Colonic mucosa (tissue), 4 donors: Measurements from ENCODE around the gene ENTPD8. TPM values are rescaled to one million over a fixed set of nuclear protein-coding genes. Genes with fewer than 3 reads are reported as not detected.

ENCODE experiments used
- DNase-seq: peaks from one replicate; pipeline ENCODE4 v3.0.0-alpha.2; 2020
- H3K27ac ChIP-seq: fragments of 200-600 bp; one replicate; pipeline ENCODE4 v1.8.0; 2021
- H3K27me3 ChIP-seq: fragments of 200-600 bp; one replicate; pipeline ENCODE4 v1.8.0; 2021
- H3K36me3 ChIP-seq: fragments of 200-600 bp; one replicate; pipeline ENCODE4 v1.8.0; 2021
- H3K4me1 ChIP-seq: fragments of 200-600 bp; one replicate; pipeline ENCODE4 v1.8.0; 2021; ENCODE audit warnings: mild to moderate bottlenecking
- H3K4me3 ChIP-seq: fragments of 200-600 bp; one replicate; pipeline ENCODE4 v1.8.0; 2021
- H3K9ac ChIP-seq, 2 donors: one replicate each; pipeline ENCODE4 v1.7.0; 2013; ENCODE audit warnings: control low read depth in 2 of 2, low read depth in 2 of 2, low read length in 2 of 2
- H3K9me3 ChIP-seq: fragments of 200-600 bp; one replicate; pipeline ENCODE4 v1.8.0; 2021
- CTCF ChIP-seq: fragments of 200-600 bp; IDR thresholded peaks from one replicate; pipeline ENCODE4 v1.8.0; 2022; ENCODE audit warnings: antibody characterized with exemption, mild to moderate bottlenecking
- intact Hi-C: fragments of 100-400 bp; cut with DNase I; formaldehyde crosslinking; loops from one replicate; pipeline ENCODE4 v1.14.1; 2022
- total RNA-seq, 2 donors: library from RNA; stranded (reverse); fragmentation: NEBNext Ultra II Directional in 1 of 2; extraction: Animal tissue kit (Norgen Biotek cat#: 25700) in 1 of 2; gene quantifications; one replicate each; pipeline ENCODE4 v1.2.1, GENCODE V29; 2021
- donor health status: healthy.
- donor health status: DM: no; HTN: no; CAD: no.
- donor health status: DM: no; HTN: no; CAD: no.

Gene ENTPD8
- total RNA-seq, 2 donors from 2014 or later: 48.3 to 72.0 TPM

GRCh38 chr9:137406876-137407589 lies 34.1 kb downstream of the ENTPD8 start:
- peaks cover 21% of the 10 kb centered on the region for H3K4me1 ChIP-seq
- H3K36me3 ChIP-seq: no peaks in the 10 kb centered on the region
- no peaks in the 10 kb centered on the region for H3K9me3 ChIP-seq
- H3K27ac ChIP-seq: peak overlapping the region; percentile 23
- peak; percentile 76 for DNase-seq
- peak overlapping the region; percentile 34 for H3K4me3 ChIP-seq
- peak overlapping the region; percentile 63 to 87 for H3K9ac ChIP-seq
- peak; percentile 81 for TF ChIP-seq CTCF
- H3K27me3 ChIP-seq: no peaks in the 10 kb centered on the region
- intact Hi-C loops: loop anchor here (2.0 to 5.0 kb wide), 2 partner anchors 105 to 120 kb away; partner anchors contain the start of gene NRARP

GRCh38 chr9:137406085-137406760 lies 34.9 kb downstream of the ENTPD8 start:
- peak; percentile 65 for DNase-seq
- H3K9me3 ChIP-seq: no peaks in the 10 kb centered on the region
- intact Hi-C loops: loop anchor here (2.0 to 5.0 kb wide), 2 partner anchors 104 to 119 kb away; partner anchors contain the start of gene NRARP
- no peak for TF ChIP-seq CTCF
- peak overlapping the region; percentile 63 to 87 for H3K9ac ChIP-seq
- H3K27ac ChIP-seq: peak overlapping the region; percentile 23
- H3K27me3 ChIP-seq: no peaks in the 10 kb centered on the region
- H3K4me1 ChIP-seq: peaks cover 18% of the 10 kb centered on the region
- peak overlapping the region; percentile 34 for H3K4me3 ChIP-seq
- H3K36me3 ChIP-seq: no peaks in the 10 kb centered on the region

GRCh38 chr9:137405677-137406081 lies 35.5 kb downstream of the ENTPD8 start:
- Histone ChIP-seq H3K27ac (no peak overlapping the region), H3K4me1 (peaks cover 18% of the 10 kb centered on the region), H3K4me3 (no peak overlapping the region), H3K36me3 (no peaks in the 10 kb centered on the region), H3K9me3 (no peaks in the 10 kb centered on the region), H3K27me3 (no peaks in the 10 kb centered on the region), H3K9ac (peak overlapping the region in 1 of 2 donors; percentile 12)
- TF ChIP-seq CTCF: no peak
- intact Hi-C loops: loop anchor here (2.0 to 5.0 kb wide), 2 partner anchors 103 to 119 kb away; partner anchors contain the start of gene NRARP
- DNase-seq: no peak

GRCh38 chr9:137404961-137405567 lies 36.1 kb downstream of the ENTPD8 start:
- no peak overlapping the region for H3K27ac ChIP-seq
- DNase-seq: no peak

More at GRCh38 chr9:137404961-137405567, 36.1 kb downstream of the ENTPD8 start:
- TF ChIP-seq CTCF: no peak
- H3K4me1 ChIP-seq: peaks cover 18% of the 10 kb centered on the region
- H3K36me3 ChIP-seq: no peaks in the 10 kb centered on the region
- intact Hi-C loops: loop anchor here (5.0 kb wide), 1 partner anchor 103 kb away; the partner anchor contains the start of gene NRARP
- H3K4me3 ChIP-seq: no peak overlapping the region
- H3K9ac ChIP-seq: no peak overlapping the region
- H3K27me3 ChIP-seq: no peaks in the 10 kb centered on the region
- no peaks in the 10 kb centered on the region for H3K9me3 ChIP-seq
